H1 (cell line): Measurements from ENCODE around the gene CHST12. TPM values are rescaled to one million over a fixed set of nuclear protein-coding genes. Genes with fewer than 3 reads are reported as not detected.

Source experiments
- CTCF ChIA-PET: fragments of 300-600 bp; sonication (Branson Sonifier 250); formaldehyde crosslinking; loops from one replicate; lab custom pipeline; 2021; ENCODE audit not compliant: partially characterized antibody; lab: Charles Lee
- POLR2A ChIA-PET: fragments of 300-600 bp; sonication (Branson Sonifier 250); formaldehyde crosslinking; loops from one replicate; lab custom pipeline; 2021; ENCODE audit warnings: inconsistent platforms; ENCODE audit not compliant: partially characterized antibody; lab: Charles Lee
- DNase-seq, 2 experiments: peaks; one replicate each; pipeline versions ENCODE4 v3.0.0 to v3.0.0-alpha.2; 2010 to 2022; ENCODE audit warnings: low spot score in 2 of 2, low read depth in 1 of 2, mixed read lengths in 1 of 2
- FAIRE-seq: peaks from 2 replicates; lab custom pipeline; 2011; peaks lifted over from hg19 to GRCh38; lab: Jason Lieb, UNC
- H2AFZ ChIP-seq: 2 replicates; pipeline ENCODE4 v1.8.1; 2012; ENCODE audit warnings: low read length, inconsistent platforms
- H2AK5ac ChIP-seq: 2 replicates; pipeline ENCODE4 v1.6.1; 2013; ENCODE audit warnings: low read depth, low read length
- H2BK120ac ChIP-seq: replicated peaks from 2 replicates; pipeline ENCODE3; 2013; ENCODE audit warnings: low read depth, low read length, inconsistent platforms
- H2BK12ac ChIP-seq: 2 replicates; pipeline ENCODE4 v1.6.1; 2013; ENCODE audit warnings: low read depth, low read length
- H2BK15ac ChIP-seq: 2 replicates; pipeline ENCODE4 v1.6.1; 2013; ENCODE audit warnings: low read length
- H2BK20ac ChIP-seq: 2 replicates; pipeline ENCODE4 v1.6.1; 2013; ENCODE audit warnings: low read length
- H2BK5ac ChIP-seq: 2 replicates; pipeline ENCODE4 v1.6.1; 2013; ENCODE audit warnings: low read depth, low read length
- H3K14ac ChIP-seq: 2 replicates; pipeline ENCODE4 v1.6.1; 2013; ENCODE audit warnings: inconsistent platforms; ENCODE audit not compliant: insufficient read length
- H3K18ac ChIP-seq: 2 replicates; pipeline ENCODE4 v1.6.1; 2013; ENCODE audit warnings: low read length; ENCODE audit errors: extremely low read depth
- H3K23ac ChIP-seq: 2 replicates; pipeline ENCODE4 v1.6.1; 2013; ENCODE audit warnings: inconsistent platforms; ENCODE audit not compliant: insufficient read length
- H3K23me2 ChIP-seq: 2 replicates; pipeline ENCODE4 v1.6.1; 2013; ENCODE audit warnings: low read depth, low read length
- H3K27ac ChIP-seq: 2 replicates; pipeline ENCODE4 v1.6.1; 2011; ENCODE audit warnings: low read depth, low read length, inconsistent platforms
- H3K27me3 ChIP-seq, 4 experiments: replicated peaks in 1 of 4; 1 replicate in 1 of 4; 2 replicates in 3 of 4; pipeline versions ENCODE4 v1.6.1 to v1.8.1; 2011 to 2013; ENCODE audit warnings: low read length in 3 of 4, mild to moderate bottlenecking in 3 of 4, inconsistent platforms in 2 of 4, mixed read lengths in 2 of 4, moderate library complexity in 1 of 4; ENCODE audit not compliant: control insufficient read depth in 3 of 4, insufficient read depth in 3 of 4; ENCODE audit errors: extremely low read depth in 1 of 4
- H3K36me3 ChIP-seq, 4 experiments: 2 replicates each; pipeline versions ENCODE4 v1.6.1 to v1.8.1; 2011 to 2013; ENCODE audit warnings: mild to moderate bottlenecking in 4 of 4, low read length in 3 of 4, moderate library complexity in 2 of 4, control low read depth in 1 of 4, inconsistent platforms in 1 of 4; ENCODE audit not compliant: insufficient read depth in 4 of 4, control insufficient read depth in 2 of 4
- H3K4ac ChIP-seq: replicated peaks from 2 replicates; pipeline ENCODE3; 2013; ENCODE audit warnings: low read length, low read depth, mixed read lengths, inconsistent platforms; ENCODE audit not compliant: insufficient read length
- H3K4me1 ChIP-seq, 4 experiments: replicated peaks in 1 of 4; 1 replicate in 1 of 4; 2 replicates in 3 of 4; pipeline versions ENCODE4 v1.6.1 to v1.8.1; 2011 to 2013; ENCODE audit warnings: low read length in 3 of 4, inconsistent platforms in 2 of 4, mixed read lengths in 1 of 4; ENCODE audit not compliant: insufficient read depth in 4 of 4, control insufficient read depth in 3 of 4
- H3K4me2 ChIP-seq, 2 experiments: 2 replicates each; pipeline versions ENCODE4 v1.6.1 to v1.8.1; 2011 to 2013; ENCODE audit warnings: low read depth in 2 of 2, low read length in 2 of 2, control low read depth in 1 of 2, inconsistent platforms in 1 of 2, mild to moderate bottlenecking in 1 of 2; ENCODE audit not compliant: insufficient read depth in 1 of 2
- H3K4me3 ChIP-seq, 4 experiments: fragments of 200-600, 300-600 bp in 1 of 4; sonication (generic), shearing (Covaris generic), sonication (Bioruptor Twin) in 1 of 4; 2 replicates each; pipeline versions ENCODE4 v1.5.1 to v1.8.1; 2011 to 2016; ENCODE audit warnings: low read length in 4 of 4, low read depth in 3 of 4, control low read depth in 2 of 4, inconsistent platforms in 2 of 4, mild to moderate bottlenecking in 2 of 4, mixed read lengths in 1 of 4, moderate library complexity in 1 of 4; ENCODE audit not compliant: insufficient read depth in 2 of 4; ENCODE audit errors: extremely low read depth in 1 of 4
- H3K56ac ChIP-seq: replicated peaks from 2 replicates; pipeline ENCODE3; 2013; ENCODE audit warnings: low read depth, mild to moderate bottlenecking, mixed read lengths, low read length, inconsistent platforms; ENCODE audit not compliant: insufficient read length
- H3K79me1 ChIP-seq: 2 replicates; pipeline ENCODE4 v1.6.1; 2013; ENCODE audit warnings: low read depth, low read length, control low read depth
- H3K79me2 ChIP-seq, 2 experiments: 2 replicates each; pipeline versions ENCODE4 v1.6.1 to v1.8.1; 2012 to 2013; ENCODE audit warnings: low read length in 2 of 2, mild to moderate bottlenecking in 2 of 2, inconsistent platforms in 1 of 2; ENCODE audit not compliant: insufficient read depth in 2 of 2, control insufficient read depth in 1 of 2
- H3K9ac ChIP-seq, 4 experiments: replicated peaks in 1 of 4; 1 replicate in 1 of 4; 2 replicates in 3 of 4; pipeline versions ENCODE4 v1.6.1 to v1.8.1; 2011 to 2013; ENCODE audit warnings: low read depth in 3 of 4, low read length in 3 of 4, control low read depth in 2 of 4, mild to moderate bottlenecking in 2 of 4, moderate library complexity in 2 of 4, inconsistent platforms in 1 of 4; ENCODE audit errors: extremely low read depth in 1 of 4
- H3K9me3 ChIP-seq, 2 experiments: 2 replicates each; pipeline versions ENCODE4 v1.6.1 to v1.8.1; 2012 to 2013; ENCODE audit warnings: mild to moderate bottlenecking in 2 of 2, moderate library complexity in 2 of 2, control low read depth in 1 of 2, inconsistent platforms in 1 of 2, low read depth in 1 of 2, low read length in 1 of 2, mixed read lengths in 1 of 2; ENCODE audit not compliant: insufficient read depth in 2 of 2
- H4K20me1 ChIP-seq, 2 experiments: replicated peaks in 1 of 2; 2 replicates each; pipeline versions ENCODE3 to v1.8.1; 2011 to 2013; ENCODE audit warnings: inconsistent platforms in 2 of 2, low read length in 2 of 2, mild to moderate bottlenecking in 1 of 2; ENCODE audit not compliant: insufficient read depth in 2 of 2, control insufficient read depth in 1 of 2
- H4K5ac ChIP-seq: 2 replicates; pipeline ENCODE4 v1.6.1; 2013; ENCODE audit warnings: low read length, low read depth, mixed read lengths, inconsistent platforms; ENCODE audit not compliant: insufficient read length
- H4K8ac ChIP-seq: 2 replicates; pipeline ENCODE4 v1.8.0; 2013; ENCODE audit warnings: mild to moderate bottlenecking, moderate library complexity, low read length, inconsistent platforms; ENCODE audit not compliant: insufficient read depth; ENCODE audit errors: extremely low read depth
- H4K91ac ChIP-seq: replicated peaks from 2 replicates; pipeline ENCODE3; 2013; ENCODE audit warnings: low read length, mixed read lengths, inconsistent platforms; ENCODE audit not compliant: insufficient read length
- WGBS, 2 experiments: shearing (Covaris generic) in 1 of 2; methylation state at CpG; one replicate each; pipeline versions ENCODE4 v1.1.6 to v1.1.7; 2013 to 2015; ENCODE audit warnings: low lambda C conversion rate in 2 of 2, mixed read lengths in 2 of 2, inconsistent platforms in 1 of 2, low coverage in 1 of 2, missing lambda C conversion rate in 1 of 2; ENCODE audit not compliant: insufficient replicate concordance in 2 of 2, insufficient coverage in 1 of 2, insufficient read length in 1 of 2; ENCODE audit errors: extremely low coverage in 1 of 2, missing lambda C conversion rate in 1 of 2; 5-methylcytosine and 5-hydroxymethylcytosine counted together
- polyA plus RNA-seq, 7 experiments: library from polyadenylated mRNA; depleted of rRNA in 3 of 7; stranded (reverse) in 5 of 7; unstranded in 2 of 7; fragments of >200 nt in 5 of 7; fragments of 200-250 nt in 2 of 7; gene quantifications; 1 replicate in 5 of 7; 2 replicates in 1 of 7; 4 replicates in 1 of 7; pipeline versions ENCODE4 v1.2.1 to v1.2.3, GENCODE V29; 2011 to 2013; ENCODE audit warnings: missing spikeins in 2 of 7, mixed read lengths in 2 of 7
- total RNA-seq: library from RNA; stranded (reverse); fragmentation: NEBNext Ultra II Directional; extraction: Animal tissue kit (Norgen Biotek cat#: 25700); gene quantifications from 2 replicates; pipeline ENCODE4 v1.2.1, GENCODE V29; 2021

The CHST12 gene
- total and polyA plus RNA-seq, 2 of the 8 experiments (the other 6 are each of a cell fraction or from before 2014, with no cell fraction given), result 13.4 to 24.1 TPM

DNA sequence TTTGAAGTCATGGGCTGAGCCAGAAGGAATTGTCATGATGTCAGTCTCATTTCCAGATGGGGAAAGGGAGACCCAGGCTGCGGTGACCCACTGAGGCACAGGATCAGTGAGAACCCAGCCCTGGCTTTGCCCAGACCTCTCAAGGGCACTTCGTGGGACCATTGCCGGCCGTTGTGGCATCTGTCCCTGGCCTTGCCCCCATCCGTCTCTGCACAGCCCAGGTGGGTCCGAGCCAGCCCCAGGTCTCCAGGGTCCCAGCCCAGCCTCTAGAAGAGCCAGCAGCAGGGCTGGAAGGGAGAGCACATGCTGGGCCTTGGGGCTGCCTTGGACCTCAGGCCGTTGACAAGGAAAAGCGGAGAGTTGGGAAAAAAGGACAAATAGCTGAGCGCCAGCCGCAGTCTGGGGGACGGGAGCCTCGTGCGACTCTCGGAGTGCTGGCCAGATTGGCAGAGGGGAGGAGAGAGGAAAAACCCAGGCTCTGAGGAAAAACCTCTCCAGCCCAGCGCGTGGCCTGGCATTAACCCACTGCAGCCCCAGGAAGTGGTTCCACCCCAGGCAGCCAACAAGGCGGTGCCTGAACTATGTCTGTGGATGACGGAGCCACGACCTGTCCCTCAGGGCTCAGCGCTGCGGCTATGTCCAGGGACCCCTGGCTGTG, 42.6 kb downstream of the CHST12 start:
- Histone ChIP-seq H3K36me3 (no peaks in the 10 kb centered on the region), H4K91ac (no peak overlapping the region), H4K8ac (no peak overlapping the region), H3K14ac (no peak overlapping the region), H3K56ac (no peak overlapping the region), H3K18ac (no peak overlapping the region), H3K4me1 (no peaks in the 10 kb centered on the region), H3K9me3 (peaks cover 0 to 4% of the 10 kb centered on the region in 2 experiments; a peak in 1 of 4 replicates), H3K79me2 (no peaks in the 10 kb centered on the region), H3K4me2 (no peak overlapping the region), H2BK120ac (no peak overlapping the region), H3K23ac (no peak overlapping the region), H3K27ac (no peak overlapping the region), H4K5ac (no peak overlapping the region), H3K27me3 (no peaks in the 10 kb centered on the region), H3K4me3 (no peak overlapping the region), H2BK20ac (no peak overlapping the region), H2BK15ac (no peak overlapping the region; the same call in 1 of the 2 replicates), H4K20me1 (peaks cover 0 to 1% of the 10 kb centered on the region in 2 experiments), H2AK5ac (no peak overlapping the region), H3K9ac (no peak overlapping the region), H3K79me1 (no peaks in the 10 kb centered on the region), H2BK12ac (no peak overlapping the region), H3K4ac (no peak overlapping the region), H3K23me2 (no peaks in the 10 kb centered on the region; the same call in 1 of the 2 replicates), H2AFZ (no peak overlapping the region), H2BK5ac (no peak overlapping the region)
- FAIRE-seq (no peak), DNase-seq (no peak)
- WGBS, 2 experiments, result 96% methylated on average over 21 of the region's 21 CpGs; no CpG with 5 or more reads in 1 of the 2 experiments
- ChIA-PET POLR2A (no interaction called here), CTCF (interaction anchor here (0.8 to 1.8 kb wide), 3 partner anchors 14 to 62 kb away, joined by 3 to 7 read pairs (median 5); no protein-coding TSS in a partner anchor)
